H1 (cell line): ENCODE results near the gene KMT5B. TPM values are rescaled to one million over a fixed set of nuclear protein-coding genes. Genes with fewer than 3 reads are reported as not detected.

Experiments used
- CTCF ChIA-PET: fragments of 300-600 bp; sonication (Branson Sonifier 250); formaldehyde crosslinking; loops from one replicate; lab custom pipeline; 2021; ENCODE audit not compliant: partially characterized antibody; lab: Charles Lee
- POLR2A ChIA-PET: fragments of 300-600 bp; sonication (Branson Sonifier 250); formaldehyde crosslinking; loops from one replicate; lab custom pipeline; 2021; ENCODE audit warnings: inconsistent platforms; ENCODE audit not compliant: partially characterized antibody; lab: Charles Lee
- DNase-seq, 2 experiments: peaks; one replicate each; pipeline versions ENCODE4 v3.0.0 to v3.0.0-alpha.2; 2010 to 2022; ENCODE audit warnings: low spot score in 2 of 2, low read depth in 1 of 2, mixed read lengths in 1 of 2
- FAIRE-seq: peaks from 2 replicates; lab custom pipeline; 2011; peaks lifted over from hg19 to GRCh38; lab: Jason Lieb, UNC
- H2AFZ ChIP-seq: 2 replicates; pipeline ENCODE4 v1.8.1; 2012; ENCODE audit warnings: low read length, inconsistent platforms
- H2AK5ac ChIP-seq: 2 replicates; pipeline ENCODE4 v1.6.1; 2013; ENCODE audit warnings: low read depth, low read length
- H2BK120ac ChIP-seq: replicated peaks from 2 replicates; pipeline ENCODE3; 2013; ENCODE audit warnings: low read depth, low read length, inconsistent platforms
- H2BK12ac ChIP-seq: 2 replicates; pipeline ENCODE4 v1.6.1; 2013; ENCODE audit warnings: low read depth, low read length
- H2BK15ac ChIP-seq: 2 replicates; pipeline ENCODE4 v1.6.1; 2013; ENCODE audit warnings: low read length
- H2BK20ac ChIP-seq: 2 replicates; pipeline ENCODE4 v1.6.1; 2013; ENCODE audit warnings: low read length
- H2BK5ac ChIP-seq: 2 replicates; pipeline ENCODE4 v1.6.1; 2013; ENCODE audit warnings: low read depth, low read length
- H3K14ac ChIP-seq: 2 replicates; pipeline ENCODE4 v1.6.1; 2013; ENCODE audit warnings: inconsistent platforms; ENCODE audit not compliant: insufficient read length
- H3K18ac ChIP-seq: 2 replicates; pipeline ENCODE4 v1.6.1; 2013; ENCODE audit warnings: low read length; ENCODE audit errors: extremely low read depth
- H3K23ac ChIP-seq: 2 replicates; pipeline ENCODE4 v1.6.1; 2013; ENCODE audit warnings: inconsistent platforms; ENCODE audit not compliant: insufficient read length
- H3K23me2 ChIP-seq: 2 replicates; pipeline ENCODE4 v1.6.1; 2013; ENCODE audit warnings: low read depth, low read length
- H3K27ac ChIP-seq: 2 replicates; pipeline ENCODE4 v1.6.1; 2011; ENCODE audit warnings: low read depth, low read length, inconsistent platforms
- H3K27me3 ChIP-seq, 4 experiments: replicated peaks in 1 of 4; 1 replicate in 1 of 4; 2 replicates in 3 of 4; pipeline versions ENCODE4 v1.6.1 to v1.8.1; 2011 to 2013; ENCODE audit warnings: low read length in 3 of 4, mild to moderate bottlenecking in 3 of 4, inconsistent platforms in 2 of 4, mixed read lengths in 2 of 4, moderate library complexity in 1 of 4; ENCODE audit not compliant: control insufficient read depth in 3 of 4, insufficient read depth in 3 of 4; ENCODE audit errors: extremely low read depth in 1 of 4
- H3K36me3 ChIP-seq, 4 experiments: 2 replicates each; pipeline versions ENCODE4 v1.6.1 to v1.8.1; 2011 to 2013; ENCODE audit warnings: mild to moderate bottlenecking in 4 of 4, low read length in 3 of 4, moderate library complexity in 2 of 4, control low read depth in 1 of 4, inconsistent platforms in 1 of 4; ENCODE audit not compliant: insufficient read depth in 4 of 4, control insufficient read depth in 2 of 4
- H3K4ac ChIP-seq: replicated peaks from 2 replicates; pipeline ENCODE3; 2013; ENCODE audit warnings: low read length, low read depth, mixed read lengths, inconsistent platforms; ENCODE audit not compliant: insufficient read length
- H3K4me1 ChIP-seq, 4 experiments: replicated peaks in 1 of 4; 1 replicate in 1 of 4; 2 replicates in 3 of 4; pipeline versions ENCODE4 v1.6.1 to v1.8.1; 2011 to 2013; ENCODE audit warnings: low read length in 3 of 4, inconsistent platforms in 2 of 4, mixed read lengths in 1 of 4; ENCODE audit not compliant: insufficient read depth in 4 of 4, control insufficient read depth in 3 of 4
- H3K4me2 ChIP-seq, 2 experiments: 2 replicates each; pipeline versions ENCODE4 v1.6.1 to v1.8.1; 2011 to 2013; ENCODE audit warnings: low read depth in 2 of 2, low read length in 2 of 2, control low read depth in 1 of 2, inconsistent platforms in 1 of 2, mild to moderate bottlenecking in 1 of 2; ENCODE audit not compliant: insufficient read depth in 1 of 2
- H3K4me3 ChIP-seq, 4 experiments: fragments of 200-600, 300-600 bp in 1 of 4; sonication (generic), shearing (Covaris generic), sonication (Bioruptor Twin) in 1 of 4; 2 replicates each; pipeline versions ENCODE4 v1.5.1 to v1.8.1; 2011 to 2016; ENCODE audit warnings: low read length in 4 of 4, low read depth in 3 of 4, control low read depth in 2 of 4, inconsistent platforms in 2 of 4, mild to moderate bottlenecking in 2 of 4, mixed read lengths in 1 of 4, moderate library complexity in 1 of 4; ENCODE audit not compliant: insufficient read depth in 2 of 4; ENCODE audit errors: extremely low read depth in 1 of 4
- H3K56ac ChIP-seq: replicated peaks from 2 replicates; pipeline ENCODE3; 2013; ENCODE audit warnings: low read depth, mild to moderate bottlenecking, mixed read lengths, low read length, inconsistent platforms; ENCODE audit not compliant: insufficient read length
- H3K79me1 ChIP-seq: 2 replicates; pipeline ENCODE4 v1.6.1; 2013; ENCODE audit warnings: low read depth, low read length, control low read depth
- H3K79me2 ChIP-seq, 2 experiments: 2 replicates each; pipeline versions ENCODE4 v1.6.1 to v1.8.1; 2012 to 2013; ENCODE audit warnings: low read length in 2 of 2, mild to moderate bottlenecking in 2 of 2, inconsistent platforms in 1 of 2; ENCODE audit not compliant: insufficient read depth in 2 of 2, control insufficient read depth in 1 of 2
- H3K9ac ChIP-seq, 4 experiments: replicated peaks in 1 of 4; 1 replicate in 1 of 4; 2 replicates in 3 of 4; pipeline versions ENCODE4 v1.6.1 to v1.8.1; 2011 to 2013; ENCODE audit warnings: low read depth in 3 of 4, low read length in 3 of 4, control low read depth in 2 of 4, mild to moderate bottlenecking in 2 of 4, moderate library complexity in 2 of 4, inconsistent platforms in 1 of 4; ENCODE audit errors: extremely low read depth in 1 of 4
- H3K9me3 ChIP-seq, 2 experiments: 2 replicates each; pipeline versions ENCODE4 v1.6.1 to v1.8.1; 2012 to 2013; ENCODE audit warnings: mild to moderate bottlenecking in 2 of 2, moderate library complexity in 2 of 2, control low read depth in 1 of 2, inconsistent platforms in 1 of 2, low read depth in 1 of 2, low read length in 1 of 2, mixed read lengths in 1 of 2; ENCODE audit not compliant: insufficient read depth in 2 of 2
- H4K20me1 ChIP-seq, 2 experiments: replicated peaks in 1 of 2; 2 replicates each; pipeline versions ENCODE3 to v1.8.1; 2011 to 2013; ENCODE audit warnings: inconsistent platforms in 2 of 2, low read length in 2 of 2, mild to moderate bottlenecking in 1 of 2; ENCODE audit not compliant: insufficient read depth in 2 of 2, control insufficient read depth in 1 of 2
- H4K5ac ChIP-seq: 2 replicates; pipeline ENCODE4 v1.6.1; 2013; ENCODE audit warnings: low read length, low read depth, mixed read lengths, inconsistent platforms; ENCODE audit not compliant: insufficient read length
- H4K8ac ChIP-seq: 2 replicates; pipeline ENCODE4 v1.8.0; 2013; ENCODE audit warnings: mild to moderate bottlenecking, moderate library complexity, low read length, inconsistent platforms; ENCODE audit not compliant: insufficient read depth; ENCODE audit errors: extremely low read depth
- H4K91ac ChIP-seq: replicated peaks from 2 replicates; pipeline ENCODE3; 2013; ENCODE audit warnings: low read length, mixed read lengths, inconsistent platforms; ENCODE audit not compliant: insufficient read length
- BCL11A ChIP-seq, 2 experiments: IDR thresholded peaks; one replicate each; pipeline ENCODE4 v1.6.1; 2011; ENCODE audit warnings: low read depth in 2 of 2, low read length in 2 of 2, mild to moderate bottlenecking in 2 of 2
- CBX8 ChIP-seq: fragments of 300-800, 300-1000 bp; sonication (generic); IDR thresholded peaks from 2 replicates; pipeline ENCODE4 v1.7.1; 2016; ENCODE audit warnings: low read depth, low read length, borderline replicate concordance
- CHD1 ChIP-seq: IDR thresholded peaks from 2 replicates; pipeline ENCODE4 v1.6.1; 2012; ENCODE audit warnings: low read depth, low read length, improper control_type of control experiment
- GTF2F1 ChIP-seq: IDR thresholded peaks from 2 replicates; pipeline ENCODE4 v1.6.1; 2012; ENCODE audit warnings: low read depth, low read length, improper control_type of control experiment, borderline replicate concordance
- JUND ChIP-seq: IDR thresholded peaks from 2 replicates; pipeline ENCODE4 v1.6.1; 2011; ENCODE audit warnings: mild to moderate bottlenecking, improper control_type of control experiment, low read length
- PHF8 ChIP-seq: fragments of 200-600 bp; sonication (generic); conservative IDR thresholded peaks from 2 replicates; pipeline ENCODE4 v1.7.1; 2012; ENCODE audit warnings: low read depth, mild to moderate bottlenecking, inconsistent platforms, low read length, moderate library complexity
- POLR2A ChIP-seq, 2 experiments: IDR thresholded peaks; 1 replicate in 1 of 2; 2 replicates in 1 of 2; pipeline ENCODE4 v1.6.1; 2011; ENCODE audit warnings: low read depth in 2 of 2, low read length in 2 of 2, mild to moderate bottlenecking in 2 of 2; ENCODE audit errors: control extremely low read depth in 1 of 2
- SP1 ChIP-seq: IDR thresholded peaks from 2 replicates; pipeline ENCODE4 v1.6.1; 2011; ENCODE audit warnings: low read depth, low read length
- ZNF274 ChIP-seq: IDR thresholded peaks from 2 replicates; pipeline ENCODE4 v1.7.0; 2012; ENCODE audit warnings: low read length, borderline replicate concordance; ENCODE audit errors: extremely low read depth
- WGBS, 2 experiments: shearing (Covaris generic) in 1 of 2; methylation state at CpG; one replicate each; pipeline versions ENCODE4 v1.1.6 to v1.1.7; 2013 to 2015; ENCODE audit warnings: low lambda C conversion rate in 2 of 2, mixed read lengths in 2 of 2, inconsistent platforms in 1 of 2, low coverage in 1 of 2, missing lambda C conversion rate in 1 of 2; ENCODE audit not compliant: insufficient replicate concordance in 2 of 2, insufficient coverage in 1 of 2, insufficient read length in 1 of 2; ENCODE audit errors: extremely low coverage in 1 of 2, missing lambda C conversion rate in 1 of 2; 5-methylcytosine and 5-hydroxymethylcytosine counted together
- polyA plus RNA-seq, 7 experiments: library from polyadenylated mRNA; depleted of rRNA in 3 of 7; stranded (reverse) in 5 of 7; unstranded in 2 of 7; fragments of >200 nt in 5 of 7; fragments of 200-250 nt in 2 of 7; gene quantifications; 1 replicate in 5 of 7; 2 replicates in 1 of 7; 4 replicates in 1 of 7; pipeline versions ENCODE4 v1.2.1 to v1.2.3, GENCODE V29; 2011 to 2013; ENCODE audit warnings: missing spikeins in 2 of 7, mixed read lengths in 2 of 7
- total RNA-seq: library from RNA; stranded (reverse); fragmentation: NEBNext Ultra II Directional; extraction: Animal tissue kit (Norgen Biotek cat#: 25700); gene quantifications from 2 replicates; pipeline ENCODE4 v1.2.1, GENCODE V29; 2021
- TF ChIP-seq, protein P1 (sequence below): IDR thresholded peaks from 2 replicates; pipeline ENCODE4 v1.6.1; 2011; ENCODE audit warnings: low read depth, mild to moderate bottlenecking, low read length; ENCODE audit not compliant: insufficient read depth
- TF ChIP-seq, protein P2 (sequence below): IDR thresholded peaks from 2 replicates; pipeline ENCODE4 v1.6.1; 2012; ENCODE audit warnings: inconsistent platforms

Gene KMT5B
- total and polyA plus RNA-seq, 2 of the 8 experiments (the other 6 are each of a cell fraction or from before 2014, with no cell fraction given), result 11.0 to 40.8 TPM

DNA sequence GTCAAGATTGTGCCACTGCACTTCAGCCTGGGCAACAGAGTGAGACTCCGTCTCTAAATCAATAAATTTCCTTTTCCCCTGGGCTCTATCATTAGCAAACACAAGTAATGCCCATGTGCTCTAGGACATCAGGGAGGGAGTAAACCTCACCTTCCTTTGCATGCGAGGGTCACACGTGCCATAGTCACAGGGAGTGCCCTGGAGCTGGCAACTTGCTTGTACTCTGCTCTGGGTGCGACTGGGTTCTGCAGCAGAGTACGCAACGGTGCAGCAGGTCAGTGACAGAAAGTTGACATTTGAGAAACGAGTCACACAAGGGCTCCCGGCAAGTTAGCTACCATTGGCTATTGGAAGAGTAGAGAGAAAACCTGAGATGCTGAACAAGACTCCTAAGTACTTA is 59.4 kb downstream of the KMT5B start:
- no peak for DNase-seq
- H2AFZ ChIP-seq, result no peak overlapping the region
- no peaks in the 10 kb centered on the region for H3K23me2 ChIP-seq
- no peak overlapping the region for H3K4me2 ChIP-seq
- no peaks in the 10 kb centered on the region for H3K79me1 ChIP-seq
- H3K9me3 ChIP-seq, result no peaks in the 10 kb centered on the region; a peak in 1 of 4 replicates
- H3K4me1 ChIP-seq, result 0 out of 7 replicates have a peak, but pooled peaks cover 0 to 2% (median 0%) of the 10 kb centered on the region in 4 experiments
- H3K56ac ChIP-seq, result no peak overlapping the region
- H3K4ac ChIP-seq, result no peak overlapping the region
- H2BK20ac ChIP-seq, result no peak overlapping the region
- no peak overlapping the region for H4K8ac ChIP-seq
- H2BK15ac ChIP-seq, result no peak overlapping the region
- ChIA-PET POLR2A (interaction anchor here (1.5 to 2.5 kb wide), 3 partner anchors 9 to 35 kb away, joined by 4 to 9 read pairs (median 7); no protein-coding TSS in a partner anchor), CTCF (interaction anchor here (1.4 to 2.0 kb wide), 3 partner anchors 7 to 53 kb away, joined by 4 to 5 read pairs (median 4); no protein-coding TSS in a partner anchor)
- H2BK5ac ChIP-seq, result no peak overlapping the region
- H4K20me1 ChIP-seq, result no peaks in the 10 kb centered on the region
- no peak for FAIRE-seq
- no peak overlapping the region for H3K27ac ChIP-seq
- no peaks in the 10 kb centered on the region for H3K27me3 ChIP-seq
- no peak overlapping the region for H3K4me3 ChIP-seq
- no peak overlapping the region for H4K91ac ChIP-seq
- no peak overlapping the region for H2BK12ac ChIP-seq
- H3K36me3 ChIP-seq, result peaks cover 0 to 3% (median 0%) of the 10 kb centered on the region in 4 experiments; a peak in 2 of 8 replicates
- H2BK120ac ChIP-seq, result no peak overlapping the region
- H3K14ac ChIP-seq, result no peak overlapping the region
- H3K79me2 ChIP-seq, result no peaks in the 10 kb centered on the region
- no peak overlapping the region for H3K9ac ChIP-seq
- no peak overlapping the region for H2AK5ac ChIP-seq
- TF ChIP-seq CBX8 (no peak), ZNF274 (no peak), BCL11A (IDR thresholded peaks at IDR 0.05; ENCODE audit: low read depth in 2 of 2, low read length in 2 of 2) (no peak), CHD1 (no peak), GTF2F1 (no peak), SP1 (no peak), POLR2A (IDR thresholded peaks at IDR 0.05; ENCODE audit: control extremely low read depth in 1 of 2, low read depth in 2 of 2, low read length in 2 of 2) (no peak), PHF8 (no peak), JUND (no peak)
- TF ChIP-seq, protein P1, sequence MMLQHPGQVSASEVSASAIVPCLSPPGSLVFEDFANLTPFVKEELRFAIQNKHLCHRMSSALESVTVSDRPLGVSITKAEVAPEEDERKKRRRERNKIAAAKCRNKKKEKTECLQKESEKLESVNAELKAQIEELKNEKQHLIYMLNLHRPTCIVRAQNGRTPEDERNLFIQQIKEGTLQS, result no peak
- TF ChIP-seq, protein P2, sequence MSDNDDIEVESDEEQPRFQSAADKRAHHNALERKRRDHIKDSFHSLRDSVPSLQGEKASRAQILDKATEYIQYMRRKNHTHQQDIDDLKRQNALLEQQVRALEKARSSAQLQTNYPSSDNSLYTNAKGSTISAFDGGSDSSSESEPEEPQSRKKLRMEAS, result no peak
- no peak overlapping the region for H3K23ac ChIP-seq
- no peak overlapping the region for H4K5ac ChIP-seq
- H3K18ac ChIP-seq, result no peak overlapping the region
- 90% methylated on average over 8 of the region's 8 CpGs; no CpG with 5 or more reads in 1 of the 2 experiments for WGBS, 2 experiments
